Sigmoid colon (tissue), 4 donors: ENCODE measurements around the gene RB1.

Experiments
- EP300 ChIP-seq, 4 donors: sonication (generic); formaldehyde crosslinking; IDR thresholded peaks; one replicate each; pipeline ENCODE4 v1.6.1; 2017; ENCODE audit warnings: antibody characterized with exemption in 4 of 4
- POLR2A ChIP-seq, 2 donors: fragments of 450-650 bp; IDR thresholded peaks; one replicate each; pipeline ENCODE4 v1.6.1; 2016; ENCODE audit warnings: antibody characterized with exemption in 2 of 2, mild to moderate bottlenecking in 2 of 2, moderate library complexity in 2 of 2
- POLR2AphosphoS5 ChIP-seq, 4 donors: sonication (generic); formaldehyde crosslinking; IDR thresholded peaks; one replicate each; pipeline ENCODE4 v1.6.1; 2017; ENCODE audit warnings: antibody characterized with exemption in 4 of 4
- TF ChIP-seq, protein P1 (sequence below), 4 experiments: fragments of 450-650 bp in 3 of 4; fragments of 200-600 bp in 1 of 4; IDR thresholded peaks; one replicate each; pipeline ENCODE4 v1.5.1; 2016 to 2019; ENCODE audit warnings: antibody characterized with exemption in 4 of 4, mild to moderate bottlenecking in 3 of 4, moderate library complexity in 2 of 4

DNA sequence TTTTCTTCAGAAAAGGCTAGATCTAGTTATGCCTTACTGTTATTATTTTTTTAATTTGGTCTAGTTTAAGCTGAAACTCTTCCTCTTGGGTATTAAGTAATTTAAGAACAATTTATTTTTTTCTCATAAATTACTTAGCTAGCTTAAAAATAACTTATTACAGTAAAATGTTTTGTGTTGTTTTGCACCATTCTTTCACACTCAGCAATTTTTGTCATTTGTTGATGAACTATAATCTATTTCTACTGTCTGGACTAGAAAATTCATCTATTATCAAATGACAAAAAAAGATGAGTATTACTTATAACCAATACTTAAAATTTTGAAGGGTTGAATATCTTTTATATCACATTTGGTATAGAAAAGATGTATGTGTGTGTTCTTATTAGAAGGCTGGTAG is 111.0 kb downstream of the RB1 start:
- TF ChIP-seq POLR2A (IDR thresholded peaks at IDR 0.05) (no peak), POLR2AphosphoS5 (IDR thresholded peaks at IDR 0.05) (no peak), EP300 (IDR thresholded peaks at IDR 0.05) (no peak)
- TF ChIP-seq, protein P1, sequence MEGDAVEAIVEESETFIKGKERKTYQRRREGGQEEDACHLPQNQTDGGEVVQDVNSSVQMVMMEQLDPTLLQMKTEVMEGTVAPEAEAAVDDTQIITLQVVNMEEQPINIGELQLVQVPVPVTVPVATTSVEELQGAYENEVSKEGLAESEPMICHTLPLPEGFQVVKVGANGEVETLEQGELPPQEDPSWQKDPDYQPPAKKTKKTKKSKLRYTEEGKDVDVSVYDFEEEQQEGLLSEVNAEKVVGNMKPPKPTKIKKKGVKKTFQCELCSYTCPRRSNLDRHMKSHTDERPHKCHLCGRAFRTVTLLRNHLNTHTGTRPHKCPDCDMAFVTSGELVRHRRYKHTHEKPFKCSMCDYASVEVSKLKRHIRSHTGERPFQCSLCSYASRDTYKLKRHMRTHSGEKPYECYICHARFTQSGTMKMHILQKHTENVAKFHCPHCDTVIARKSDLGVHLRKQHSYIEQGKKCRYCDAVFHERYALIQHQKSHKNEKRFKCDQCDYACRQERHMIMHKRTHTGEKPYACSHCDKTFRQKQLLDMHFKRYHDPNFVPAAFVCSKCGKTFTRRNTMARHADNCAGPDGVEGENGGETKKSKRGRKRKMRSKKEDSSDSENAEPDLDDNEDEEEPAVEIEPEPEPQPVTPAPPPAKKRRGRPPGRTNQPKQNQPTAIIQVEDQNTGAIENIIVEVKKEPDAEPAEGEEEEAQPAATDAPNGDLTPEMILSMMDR (IDR thresholded peaks at IDR 0.05), result no peak
